Upper lobe of left lung (tissue), 4 donors: Measurements from ENCODE around the gene DUSP23.

Experiments
- EP300 ChIP-seq, 4 donors: sonication (generic); formaldehyde crosslinking; IDR thresholded peaks; one replicate each; pipeline ENCODE4 v1.5.1; 2017; ENCODE audit warnings: antibody characterized with exemption in 4 of 4, control low read depth in 2 of 4
- POLR2A ChIP-seq, 4 donors: fragments of 450-650 bp; IDR thresholded peaks; one replicate each; pipeline ENCODE4 v1.5.1; 2016 to 2017; ENCODE audit warnings: antibody characterized with exemption in 4 of 4, mild to moderate bottlenecking in 2 of 4
- TF ChIP-seq, protein P1 (sequence below), 6 experiments: fragments of 450-650 bp in 4 of 6; fragments of 200-600 bp in 2 of 6; sonication (generic) in 2 of 6; IDR thresholded peaks; one replicate each; pipeline ENCODE4 v1.5.1; 2016 to 2019; ENCODE audit warnings: antibody characterized with exemption in 6 of 6

DNA sequence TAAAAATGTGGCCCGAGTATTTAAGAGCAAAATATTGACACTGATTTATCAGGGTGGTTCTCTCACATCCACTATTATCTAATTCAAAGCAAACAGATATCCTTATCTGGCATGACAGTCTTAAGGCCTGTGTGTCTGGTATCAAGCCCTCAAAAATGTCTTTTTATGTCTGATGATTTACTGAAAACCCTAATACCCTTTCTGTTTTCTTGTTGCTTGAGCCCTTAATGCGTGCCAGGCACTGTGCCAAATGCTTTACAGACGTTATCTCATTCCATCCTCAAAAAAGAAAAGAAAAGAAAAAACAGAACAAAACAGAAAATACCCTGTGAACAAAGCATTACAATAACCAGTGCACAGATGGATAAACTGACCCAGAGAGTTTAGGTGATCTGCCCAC, 5.7 kb downstream of the DUSP23 start:
- no peak for TF ChIP-seq EP300 (IDR thresholded peaks at IDR 0.05)
- TF ChIP-seq POLR2A (IDR thresholded peaks at IDR 0.05), result no peak
- TF ChIP-seq, protein P1, sequence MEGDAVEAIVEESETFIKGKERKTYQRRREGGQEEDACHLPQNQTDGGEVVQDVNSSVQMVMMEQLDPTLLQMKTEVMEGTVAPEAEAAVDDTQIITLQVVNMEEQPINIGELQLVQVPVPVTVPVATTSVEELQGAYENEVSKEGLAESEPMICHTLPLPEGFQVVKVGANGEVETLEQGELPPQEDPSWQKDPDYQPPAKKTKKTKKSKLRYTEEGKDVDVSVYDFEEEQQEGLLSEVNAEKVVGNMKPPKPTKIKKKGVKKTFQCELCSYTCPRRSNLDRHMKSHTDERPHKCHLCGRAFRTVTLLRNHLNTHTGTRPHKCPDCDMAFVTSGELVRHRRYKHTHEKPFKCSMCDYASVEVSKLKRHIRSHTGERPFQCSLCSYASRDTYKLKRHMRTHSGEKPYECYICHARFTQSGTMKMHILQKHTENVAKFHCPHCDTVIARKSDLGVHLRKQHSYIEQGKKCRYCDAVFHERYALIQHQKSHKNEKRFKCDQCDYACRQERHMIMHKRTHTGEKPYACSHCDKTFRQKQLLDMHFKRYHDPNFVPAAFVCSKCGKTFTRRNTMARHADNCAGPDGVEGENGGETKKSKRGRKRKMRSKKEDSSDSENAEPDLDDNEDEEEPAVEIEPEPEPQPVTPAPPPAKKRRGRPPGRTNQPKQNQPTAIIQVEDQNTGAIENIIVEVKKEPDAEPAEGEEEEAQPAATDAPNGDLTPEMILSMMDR (IDR thresholded peaks at IDR 0.05), result no peak
